HepG2 (cell line): ENCODE measurements around the gene STAP2. TPM values are rescaled to one million over a fixed set of nuclear protein-coding genes. Genes with fewer than 3 reads are reported as not detected.

Experiments used
- ATAC-seq: fragments of 200-7000 bp; cut with Tn5 transposase; 3 replicates; pipeline ENCODE4 v1.9.1; 2020; ENCODE audit warnings: mild to moderate bottlenecking, moderate library complexity
- Bru-seq: library from RNA; stranded (reverse); fragments of 400-500 nt; gene quantifications from one replicate; lab custom pipeline; 2021; lab: Mats Ljungman, UMichigan
- BruChase-seq, 2 experiments: library from RNA; stranded (reverse); fragments of 400-500 nt; gene quantifications; one replicate each; lab custom pipeline; 2021; lab: Mats Ljungman, UMichigan
- BruUV-seq: library from RNA; stranded (reverse); fragments of 400-500 nt; replicated peaks from 2 replicates; lab custom pipeline; 2021; lab: Mats Ljungman, UMichigan
- CTCF ChIA-PET: fragments of 300-600 bp; formaldehyde crosslinking; extraction: SDS; loops from one replicate; lab custom pipeline; 2021; ENCODE audit warnings: low total read pairs, inconsistent platforms, low intra/inter-chr PET ratio; lab: Yijun Ruan, JAX
- POLR2A ChIA-PET: fragments of 350-600 bp; sonication (Branson Sonifier 250); formaldehyde crosslinking; loops from one replicate; lab custom pipeline; 2020; ENCODE audit warnings: antibody characterized with exemption, inconsistent platforms; lab: Yijun Ruan, JAX
- DNase-seq: peaks from one replicate; pipeline ENCODE4 v3.0.0-alpha.2; 2015; ENCODE audit warnings: low spot score
- FAIRE-seq: peaks from 3 replicates; lab custom pipeline; 2011; peaks lifted over from hg19 to GRCh38; lab: Jason Lieb, UNC
- H2AFZ ChIP-seq: one replicate; pipeline ENCODE4 v1.6.1; 2011; ENCODE audit warnings: low read length, inconsistent platforms
- H3K27ac ChIP-seq: fragments of 300-600 bp; 3 replicates; pipeline ENCODE4 v1.8.0; 2011; ENCODE audit warnings: mixed run types, mild to moderate bottlenecking, mixed read lengths, low read length, inconsistent platforms; ENCODE audit not compliant: insufficient read depth; ENCODE audit errors: extremely low read length
- H3K27me3 ChIP-seq, 2 experiments: fragments of 200-600 bp in 1 of 2; 2 replicates in 1 of 2; 3 replicates in 1 of 2; pipeline versions ENCODE4 v1.6.0 to v1.8.0; 2011; ENCODE audit warnings: low read length in 2 of 2, mild to moderate bottlenecking in 2 of 2, moderate library complexity in 2 of 2, inconsistent platforms in 1 of 2; ENCODE audit not compliant: insufficient read depth in 2 of 2, control insufficient read depth in 1 of 2
- H3K36me3 ChIP-seq, 2 experiments: fragments of 200-600 bp in 1 of 2; replicated peaks in 1 of 2; 2 replicates in 1 of 2; 3 replicates in 1 of 2; pipeline versions ENCODE4 v1.5.1 to v1.8.0; 2011; ENCODE audit warnings: low read length in 2 of 2, inconsistent platforms in 1 of 2; ENCODE audit not compliant: insufficient read depth in 2 of 2, control insufficient read depth in 1 of 2
- H3K4me1 ChIP-seq: 2 replicates; pipeline ENCODE4 v1.5.1; 2012; ENCODE audit warnings: low read length, inconsistent platforms; ENCODE audit not compliant: insufficient read depth
- H3K4me2 ChIP-seq: 2 replicates; pipeline ENCODE4 v1.6.0; 2011; ENCODE audit warnings: low read depth, low read length, inconsistent platforms
- H3K4me3 ChIP-seq, 3 experiments: fragments of 200-600 bp in 1 of 3; sonication (generic), shearing (Covaris generic) in 1 of 3; replicated peaks in 1 of 3; 2 replicates each; pipeline ENCODE4 v1.5.1; 2011 to 2016; ENCODE audit warnings: low read length in 3 of 3, inconsistent platforms in 2 of 3, low read depth in 2 of 3, mild to moderate bottlenecking in 2 of 3, control low read depth in 1 of 3, mixed read lengths in 1 of 3; ENCODE audit not compliant: insufficient read depth in 1 of 3
- H3K79me2 ChIP-seq: one replicate; pipeline ENCODE4 v1.6.1; 2011; ENCODE audit warnings: low read length, inconsistent platforms; ENCODE audit not compliant: insufficient read depth
- H3K9ac ChIP-seq: 2 replicates; pipeline ENCODE4 v1.6.0; 2011; ENCODE audit warnings: mild to moderate bottlenecking, low read depth, low read length, inconsistent platforms; ENCODE audit not compliant: insufficient read depth
- H3K9me3 ChIP-seq: 2 replicates; pipeline ENCODE4 v1.5.1; 2012; ENCODE audit warnings: mild to moderate bottlenecking, low read length
- H4K20me1 ChIP-seq: 2 replicates; pipeline ENCODE4 v1.6.0; 2011; ENCODE audit warnings: inconsistent platforms, mild to moderate bottlenecking, low read length, moderate library complexity; ENCODE audit not compliant: insufficient read depth
- CC2D1A ChIP-seq: sonication (generic); formaldehyde crosslinking; IDR thresholded peaks from 2 replicates; pipeline ENCODE4 v1.8.1; 2023; ENCODE audit warnings: mild to moderate bottlenecking, missing genetic modification reagents
- FOXK2 ChIP-seq: fragments of 450-650 bp; IDR thresholded peaks from 2 replicates; pipeline ENCODE4 v1.6.1; 2016
- GATAD2A ChIP-seq: IDR thresholded peaks from 2 replicates; pipeline ENCODE4 v1.6.1; 2016
- LCORL ChIP-seq, 2 experiments: fragments of 450-650 bp in 1 of 2; sonication (generic) in 1 of 2; formaldehyde crosslinking in 1 of 2; IDR thresholded peaks; 2 replicates each; pipeline versions ENCODE4 v1.5.0 to v1.6.1; 2017 to 2020; ENCODE audit warnings: antibody characterized with exemption in 1 of 2, missing genetic modification reagents in 1 of 2
- POLR2A ChIP-seq, 2 experiments: IDR thresholded peaks; 2 replicates each; pipeline ENCODE4 v1.6.1; 2011; ENCODE audit warnings: low read depth in 2 of 2, low read length in 2 of 2, mild to moderate bottlenecking in 1 of 2, moderate library complexity in 1 of 2; ENCODE audit not compliant: insufficient read depth in 1 of 2
- RAD21 ChIP-seq: fragments of 450-650 bp; formaldehyde crosslinking; IDR thresholded peaks from 2 replicates; pipeline ENCODE4 v1.5.0; 2020; ENCODE audit warnings: mild to moderate bottlenecking
- RXRA ChIP-seq: sonication (generic); formaldehyde crosslinking; IDR thresholded peaks from 2 replicates; pipeline ENCODE4 v1.5.1; 2020; ENCODE audit warnings: missing genetic modification reagents
- SKIL ChIP-seq: sonication (generic); formaldehyde crosslinking; IDR thresholded peaks from 2 replicates; pipeline ENCODE4 v1.8.0; 2022; ENCODE audit warnings: missing genetic modification reagents, mild to moderate bottlenecking, moderate library complexity, borderline replicate concordance
- ZBTB20 ChIP-seq: sonication (generic); formaldehyde crosslinking; IDR thresholded peaks from 2 replicates; pipeline ENCODE4 v1.8.1; 2023; ENCODE audit warnings: missing genetic modification reagents, low read depth, mild to moderate bottlenecking, borderline replicate concordance
- ZBTB38 ChIP-seq: sonication (generic); formaldehyde crosslinking; IDR thresholded peaks from 2 replicates; pipeline ENCODE4 v1.5.1; 2020; ENCODE audit warnings: mild to moderate bottlenecking, missing genetic modification reagents
- ZFP36L1 ChIP-seq: sonication (generic); formaldehyde crosslinking; IDR thresholded peaks from 2 replicates; pipeline ENCODE4 v1.8.0; 2022; ENCODE audit warnings: mild to moderate bottlenecking, missing genetic modification reagents, moderate library complexity
- ZFP41 ChIP-seq: sonication (generic); formaldehyde crosslinking; IDR thresholded peaks from 2 replicates; pipeline ENCODE4 v1.4.0; 2020; ENCODE audit warnings: mild to moderate bottlenecking, missing genetic modification reagents, borderline replicate concordance
- ZMYM4 ChIP-seq: sonication (generic); formaldehyde crosslinking; IDR thresholded peaks from 2 replicates; pipeline ENCODE4 v1.8.1; 2023; ENCODE audit warnings: mild to moderate bottlenecking, missing genetic modification reagents
- ZNF30 ChIP-seq: sonication (generic); formaldehyde crosslinking; IDR thresholded peaks from 2 replicates; pipeline ENCODE4 v1.5.0; 2020; ENCODE audit warnings: mild to moderate bottlenecking, missing genetic modification reagents
- ZNF558 ChIP-seq: sonication (generic); formaldehyde crosslinking; IDR thresholded peaks from 2 replicates; pipeline ENCODE4 v1.9.0; 2022; ENCODE audit warnings: mild to moderate bottlenecking, missing genetic modification reagents, borderline replicate concordance
- WGBS: methylation state at CpG from one replicate; pipeline ENCODE4 v1.1.6; 2017; ENCODE audit warnings: low lambda C conversion rate; 5-methylcytosine and 5-hydroxymethylcytosine counted together
- in situ Hi-C: cut with HindIII; loops from 2 replicates; pipeline ENCODE4 v1.10.0; 2017; ENCODE audit warnings: low pct_unique_long_range_greater_than_20kb; ENCODE audit not compliant: extremely low pct_ligation_motif_present
- intact Hi-C: fragments of 100-400 bp; cut with micrococcal nuclease; formaldehyde crosslinking; loops from one replicate; pipeline ENCODE4 v1.10.0; 2022; ENCODE audit not compliant: unreplicated experiment
- long read RNA-seq, 2 experiments: library from RNA in 1 of 2; library from polyadenylated mRNA in 1 of 2; stranded (forward) in 1 of 2; unstranded in 1 of 2; transcript quantifications; one replicate each; pipeline ENCODE4 v2.0.0, GENCODE V29; 2019 to 2022
- polyA minus RNA-seq, 3 experiments: library from RNA; depleted of rRNA, polyadenylated mRNA; stranded (reverse); fragments of >200 nt; gene quantifications; 2 replicates each; pipeline ENCODE4 v1.2.3, GENCODE V29; 2011; ENCODE audit warnings: low replicate concordance in 1 of 3
- polyA plus RNA-seq, 8 experiments: library from polyadenylated mRNA; depleted of rRNA in 3 of 8; stranded (reverse) in 7 of 8; unstranded in 1 of 8; fragments of >200 nt; fragmentation: Illumina TruSeq in 4 of 8; extraction: Trizol in 4 of 8; gene quantifications; 2 replicates each; pipeline versions ENCODE4 v1.2.1 to v1.2.3, GENCODE V29; 2011 to 2016; ENCODE audit warnings: low read depth in 4 of 8, missing spikeins in 1 of 8, mixed read lengths in 1 of 8; ENCODE audit not compliant: insufficient read depth in 1 of 8
- total RNA-seq, 5 experiments: library from RNA; depleted of rRNA; stranded (reverse); fragments of >200 nt; fragmentation: Illumina TruSeq; extraction: Trizol; gene quantifications; 2 replicates each; pipeline ENCODE4 v1.2.3, GENCODE V29; 2016; ENCODE audit warnings: low read depth in 1 of 5

Gene STAP2
- total RNA-seq (2016; rRNA removed; fragmentation: Illumina TruSeq; extraction: Trizol) (39.0 and 43.1 TPM in 2 replicates), polyA plus RNA-seq (2011; rRNA removed) (43.7 and 56.0 TPM in 2 replicates), polyA minus RNA-seq (2011; rRNA and poly(A)+ RNA removed; ENCODE audit: low replicate concordance) (0.07 and 31.4 TPM in 2 replicates), Bru-seq, nascent RNA (percentile 42 among the genes with signal in this experiment), BruChase-seq, experiment 1, labeled RNA remaining after a 6-hour chase (percentile 58 among the genes with signal in this experiment), BruChase-seq, experiment 2, labeled RNA remaining after a 2-hour chase (percentile 51 among the genes with signal in this experiment)
- total RNA-seq (2016; cell fraction: cytosol; rRNA removed; fragmentation: Illumina TruSeq; extraction: Trizol; ENCODE audit: low read depth) = 9.7 and 11.5 TPM in 2 replicates
- total RNA-seq (2016; cell fraction: insoluble cytoplasmic fraction; rRNA removed; fragmentation: Illumina TruSeq; extraction: Trizol) = 42.4 and 43.7 TPM in 2 replicates
- total RNA-seq (2016; cell fraction: membrane; rRNA removed; fragmentation: Illumina TruSeq; extraction: Trizol) = 14.0 and 15.6 TPM in 2 replicates
- total RNA-seq (2016; cell fraction: nucleus; rRNA removed; fragmentation: Illumina TruSeq; extraction: Trizol) = 14.8 and 19.2 TPM in 2 replicates
- polyA plus RNA-seq (2011; cell fraction: cytosol; rRNA removed) = 51.4 and 52.1 TPM in 2 replicates
- polyA plus RNA-seq (2011; cell fraction: nucleus; rRNA removed) = 86.7 and 88.3 TPM in 2 replicates
- polyA plus RNA-seq (2012) = 23.6 and 28.4 TPM in 2 replicates
- 9.7 and 10.2 TPM in 2 replicates for polyA plus RNA-seq (2016; cell fraction: cytosol; fragmentation: Illumina TruSeq; extraction: Trizol; ENCODE audit: low read depth)
- polyA plus RNA-seq (2016; cell fraction: insoluble cytoplasmic fraction; fragmentation: Illumina TruSeq; extraction: Trizol; ENCODE audit: low read depth) = 40.0 and 44.1 TPM in 2 replicates
- 14.2 and 14.5 TPM in 2 replicates for polyA plus RNA-seq (2016; cell fraction: membrane; fragmentation: Illumina TruSeq; extraction: Trizol; ENCODE audit: low read depth)
- 43.0 and 48.7 TPM in 2 replicates for polyA plus RNA-seq (2016; cell fraction: nucleus; fragmentation: Illumina TruSeq; extraction: Trizol; ENCODE audit: insufficient read depth, low read depth)
- polyA minus RNA-seq (2011; cell fraction: cytosol; rRNA and poly(A)+ RNA removed) = 15.3 and 25.5 TPM in 2 replicates
- 6.3 and 10.3 TPM in 2 replicates for polyA minus RNA-seq (2011; cell fraction: nucleus; rRNA and poly(A)+ RNA removed)
- long read RNA-seq, experiment 1, transcript STAP2-206 (13 exons, 1,508 nt) = minor isoform, 5 of 50 reads
- long read RNA-seq, experiment 1, transcript STAP2-201 (13 exons, 1,426 nt) = major isoform, 26 of 50 reads
- long read RNA-seq, experiment 1, partial matches to known transcripts = 2 of 50 reads
- long read RNA-seq, experiment 1, other reads (novel, unspliced or antisense) = 17 of 50 reads
- long read RNA-seq, experiment 2, transcript STAP2-206 (13 exons, 1,508 nt) = minor isoform, 9 of 53 reads
- long read RNA-seq, experiment 2, transcript STAP2-201 (13 exons, 1,426 nt) = major isoform, 20 of 53 reads
- long read RNA-seq, experiment 2, partial matches to known transcripts = 9 of 53 reads
- long read RNA-seq, experiment 2, other reads (novel, unspliced or antisense) = 15 of 53 reads

GRCh38 chr19:4338441-4339355, at the start of gene STAP2:
Gene STAP2, minus strand, starts transcription at chr19:4338827. Its CDS starts 74 bp downstream, at chr19:4338753.
- DNase-seq = peak; percentile 44
- Histone ChIP-seq H3K4me2 (peak within 1 kb of the TSS; percentile 96), H3K27ac (peak within 1 kb of the TSS; percentile 96), H4K20me1 (no peaks in the 10 kb centered on the region), H3K27me3 (no peaks in the 10 kb centered on the region; a peak in 1 of 5 replicates), H3K4me1 (peaks cover 52% of the 10 kb centered on the region), H3K79me2 (no peaks in the 10 kb centered on the region), H2AFZ (peak within 1 kb of the TSS; percentile 92), H3K36me3 (no peaks in the 10 kb centered on the region), H3K9me3 (no peaks in the 10 kb centered on the region), H3K9ac (peak within 1 kb of the TSS; percentile 84), H3K4me3 (peak within 1 kb of the TSS; percentile 71 to 86 (median 86))
- in situ Hi-C loops (no loop called here), intact Hi-C loops (no loop called here)
- ChIA-PET POLR2A (interaction anchor here (1.0 to 3.1 kb wide), 8 partner anchors 11 to 72 kb away, joined by 3 to 16 read pairs (median 4); no protein-coding TSS in a partner anchor), CTCF (no interaction called here)
- WGBS = 4% methylated on average over 16 of the region's 27 CpGs
- peak; percentile 7 for ATAC-seq
- peak; percentile 68 for FAIRE-seq
- TSS peak; percentile 60 for BruUV-seq
- TF ChIP-seq RAD21 (CRISPR knock-in tag) (0 out of 2 replicates have a peak, but pooled peaks have one; percentile 7), ZNF558 (CRISPR knock-in tag) (0 out of 2 replicates have a peak, but pooled peaks have one; percentile 15), LCORL (IDR thresholded peaks at IDR 0.05) (no peak), LCORL (CRISPR knock-in tag; IDR thresholded peaks at IDR 0.05) (peak; percentile 29; the same call in 1 of the 2 replicates), CC2D1A (CRISPR knock-in tag) (no peak), ZFP41 (CRISPR knock-in tag) (0 out of 2 replicates have a peak, but pooled peaks have one; percentile 41), ZBTB20 (CRISPR knock-in tag) (peak; percentile 36; the same call in 1 of the 2 replicates), ZFP36L1 (0 out of 2 replicates have a peak, but pooled peaks have one; percentile 36), RXRA (CRISPR knock-in tag) (0 out of 2 replicates have a peak, but pooled peaks have one; percentile 14), ZMYM4 (CRISPR knock-in tag) (0 out of 2 replicates have a peak, but pooled peaks have one; percentile 15), POLR2A (IDR thresholded peaks at IDR 0.05; ENCODE audit: insufficient read depth in 1 of 2, low read depth in 2 of 2, low read length in 2 of 2) (peak in 1 of 2 experiments; percentile 50; a peak in 2 of 4 replicates), ZBTB38 (CRISPR knock-in tag) (peak; percentile 5; the same call in 1 of the 2 replicates), GATAD2A (no peak), ZNF30 (no peak), FOXK2 (no peak), SKIL (CRISPR knock-in tag) (no peak)
